ENCODE data around the gene PNMA6A.

DNA sequence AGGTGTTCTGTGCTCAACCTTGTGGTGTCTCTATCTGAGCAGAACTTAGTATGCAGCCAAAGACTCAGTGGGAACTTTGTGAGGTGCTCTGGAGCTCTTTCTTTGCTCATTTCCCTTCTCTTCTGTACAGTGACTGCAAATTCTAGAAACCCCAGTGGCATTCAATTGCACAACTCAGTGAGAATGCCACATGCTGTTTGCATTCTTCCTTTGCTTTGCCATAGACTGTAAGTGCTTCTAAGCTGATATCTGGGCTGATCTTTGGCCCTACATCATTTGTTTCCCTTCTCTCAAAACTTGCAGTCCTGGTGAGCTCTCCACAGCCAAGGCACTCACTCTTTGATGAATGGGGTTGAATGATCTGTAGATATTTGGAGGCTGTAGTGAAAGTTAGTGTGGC, 8.9 kb upstream of the PNMA6A start:
- TF ChIP-seq, protein P1, sequence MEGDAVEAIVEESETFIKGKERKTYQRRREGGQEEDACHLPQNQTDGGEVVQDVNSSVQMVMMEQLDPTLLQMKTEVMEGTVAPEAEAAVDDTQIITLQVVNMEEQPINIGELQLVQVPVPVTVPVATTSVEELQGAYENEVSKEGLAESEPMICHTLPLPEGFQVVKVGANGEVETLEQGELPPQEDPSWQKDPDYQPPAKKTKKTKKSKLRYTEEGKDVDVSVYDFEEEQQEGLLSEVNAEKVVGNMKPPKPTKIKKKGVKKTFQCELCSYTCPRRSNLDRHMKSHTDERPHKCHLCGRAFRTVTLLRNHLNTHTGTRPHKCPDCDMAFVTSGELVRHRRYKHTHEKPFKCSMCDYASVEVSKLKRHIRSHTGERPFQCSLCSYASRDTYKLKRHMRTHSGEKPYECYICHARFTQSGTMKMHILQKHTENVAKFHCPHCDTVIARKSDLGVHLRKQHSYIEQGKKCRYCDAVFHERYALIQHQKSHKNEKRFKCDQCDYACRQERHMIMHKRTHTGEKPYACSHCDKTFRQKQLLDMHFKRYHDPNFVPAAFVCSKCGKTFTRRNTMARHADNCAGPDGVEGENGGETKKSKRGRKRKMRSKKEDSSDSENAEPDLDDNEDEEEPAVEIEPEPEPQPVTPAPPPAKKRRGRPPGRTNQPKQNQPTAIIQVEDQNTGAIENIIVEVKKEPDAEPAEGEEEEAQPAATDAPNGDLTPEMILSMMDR (IDR thresholded peaks at IDR 0.05), result no peak
- no peak for TF ChIP-seq POLR2A (IDR thresholded peaks at IDR 0.05)

All from esophagus squamous epithelium (tissue), 4 donors.